Measurements from ENCODE around the gene MSI2. TPM values are rescaled to one million over a fixed set of nuclear protein-coding genes. Genes with fewer than 3 reads are reported as not detected.

The MSI2 gene
- total and polyA plus RNA-seq, 2 experiments from 2014 or later = 18.9 to 41.8 TPM

DNA sequence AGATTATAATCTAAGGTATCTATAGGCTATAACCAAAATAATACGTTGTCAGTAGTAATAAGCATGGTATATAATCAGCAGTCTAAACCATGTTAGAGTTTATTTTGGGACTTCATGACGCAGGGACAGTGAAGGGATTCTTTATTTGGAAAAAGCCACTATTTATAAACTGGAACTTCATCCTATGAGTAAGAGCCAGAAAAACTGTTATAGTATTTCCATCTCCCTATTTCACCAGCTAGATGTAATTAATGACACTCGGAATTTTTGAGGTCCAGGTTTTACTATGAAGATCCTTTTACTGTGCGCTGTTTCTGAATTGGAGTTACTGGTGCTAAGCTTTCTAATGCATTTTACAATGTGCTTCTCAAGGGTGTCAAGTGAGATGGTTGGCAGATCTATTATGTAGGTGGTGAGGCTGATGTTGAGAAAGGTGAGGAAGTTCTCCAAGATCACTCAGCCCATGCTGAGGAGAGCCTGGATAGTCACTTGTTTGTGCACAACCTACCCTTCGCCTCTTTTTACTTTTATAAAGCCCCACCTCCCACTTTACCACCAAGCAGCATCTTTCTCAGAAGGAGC lies 149.3 kb downstream of the MSI2 start:
- peaks cover 55% of the 10 kb centered on the region for H3K4me1 Mint-ChIP-seq
- peaks cover 41% of the 10 kb centered on the region for H3K4me1 ChIP-seq (ENCODE audit: insufficient read depth)
- no peak for TF ChIP-seq EZH2 (IDR thresholded peaks at IDR 0.05; ENCODE audit: low read depth, unreplicated experiment)
- TF ChIP-seq POLR2AphosphoS5 (IDR thresholded peaks at IDR 0.05; ENCODE audit: low read depth) = no peak
- TF ChIP-seq, protein P1, sequence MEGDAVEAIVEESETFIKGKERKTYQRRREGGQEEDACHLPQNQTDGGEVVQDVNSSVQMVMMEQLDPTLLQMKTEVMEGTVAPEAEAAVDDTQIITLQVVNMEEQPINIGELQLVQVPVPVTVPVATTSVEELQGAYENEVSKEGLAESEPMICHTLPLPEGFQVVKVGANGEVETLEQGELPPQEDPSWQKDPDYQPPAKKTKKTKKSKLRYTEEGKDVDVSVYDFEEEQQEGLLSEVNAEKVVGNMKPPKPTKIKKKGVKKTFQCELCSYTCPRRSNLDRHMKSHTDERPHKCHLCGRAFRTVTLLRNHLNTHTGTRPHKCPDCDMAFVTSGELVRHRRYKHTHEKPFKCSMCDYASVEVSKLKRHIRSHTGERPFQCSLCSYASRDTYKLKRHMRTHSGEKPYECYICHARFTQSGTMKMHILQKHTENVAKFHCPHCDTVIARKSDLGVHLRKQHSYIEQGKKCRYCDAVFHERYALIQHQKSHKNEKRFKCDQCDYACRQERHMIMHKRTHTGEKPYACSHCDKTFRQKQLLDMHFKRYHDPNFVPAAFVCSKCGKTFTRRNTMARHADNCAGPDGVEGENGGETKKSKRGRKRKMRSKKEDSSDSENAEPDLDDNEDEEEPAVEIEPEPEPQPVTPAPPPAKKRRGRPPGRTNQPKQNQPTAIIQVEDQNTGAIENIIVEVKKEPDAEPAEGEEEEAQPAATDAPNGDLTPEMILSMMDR (conservative IDR thresholded peaks at IDR 0.05; ENCODE audit: low read depth in 2 of 2) = no peak
- no peak for TF ChIP-seq NANOG (IDR thresholded peaks at IDR 0.05; ENCODE audit: borderline replicate concordance)
- TF ChIP-seq, protein P2, sequence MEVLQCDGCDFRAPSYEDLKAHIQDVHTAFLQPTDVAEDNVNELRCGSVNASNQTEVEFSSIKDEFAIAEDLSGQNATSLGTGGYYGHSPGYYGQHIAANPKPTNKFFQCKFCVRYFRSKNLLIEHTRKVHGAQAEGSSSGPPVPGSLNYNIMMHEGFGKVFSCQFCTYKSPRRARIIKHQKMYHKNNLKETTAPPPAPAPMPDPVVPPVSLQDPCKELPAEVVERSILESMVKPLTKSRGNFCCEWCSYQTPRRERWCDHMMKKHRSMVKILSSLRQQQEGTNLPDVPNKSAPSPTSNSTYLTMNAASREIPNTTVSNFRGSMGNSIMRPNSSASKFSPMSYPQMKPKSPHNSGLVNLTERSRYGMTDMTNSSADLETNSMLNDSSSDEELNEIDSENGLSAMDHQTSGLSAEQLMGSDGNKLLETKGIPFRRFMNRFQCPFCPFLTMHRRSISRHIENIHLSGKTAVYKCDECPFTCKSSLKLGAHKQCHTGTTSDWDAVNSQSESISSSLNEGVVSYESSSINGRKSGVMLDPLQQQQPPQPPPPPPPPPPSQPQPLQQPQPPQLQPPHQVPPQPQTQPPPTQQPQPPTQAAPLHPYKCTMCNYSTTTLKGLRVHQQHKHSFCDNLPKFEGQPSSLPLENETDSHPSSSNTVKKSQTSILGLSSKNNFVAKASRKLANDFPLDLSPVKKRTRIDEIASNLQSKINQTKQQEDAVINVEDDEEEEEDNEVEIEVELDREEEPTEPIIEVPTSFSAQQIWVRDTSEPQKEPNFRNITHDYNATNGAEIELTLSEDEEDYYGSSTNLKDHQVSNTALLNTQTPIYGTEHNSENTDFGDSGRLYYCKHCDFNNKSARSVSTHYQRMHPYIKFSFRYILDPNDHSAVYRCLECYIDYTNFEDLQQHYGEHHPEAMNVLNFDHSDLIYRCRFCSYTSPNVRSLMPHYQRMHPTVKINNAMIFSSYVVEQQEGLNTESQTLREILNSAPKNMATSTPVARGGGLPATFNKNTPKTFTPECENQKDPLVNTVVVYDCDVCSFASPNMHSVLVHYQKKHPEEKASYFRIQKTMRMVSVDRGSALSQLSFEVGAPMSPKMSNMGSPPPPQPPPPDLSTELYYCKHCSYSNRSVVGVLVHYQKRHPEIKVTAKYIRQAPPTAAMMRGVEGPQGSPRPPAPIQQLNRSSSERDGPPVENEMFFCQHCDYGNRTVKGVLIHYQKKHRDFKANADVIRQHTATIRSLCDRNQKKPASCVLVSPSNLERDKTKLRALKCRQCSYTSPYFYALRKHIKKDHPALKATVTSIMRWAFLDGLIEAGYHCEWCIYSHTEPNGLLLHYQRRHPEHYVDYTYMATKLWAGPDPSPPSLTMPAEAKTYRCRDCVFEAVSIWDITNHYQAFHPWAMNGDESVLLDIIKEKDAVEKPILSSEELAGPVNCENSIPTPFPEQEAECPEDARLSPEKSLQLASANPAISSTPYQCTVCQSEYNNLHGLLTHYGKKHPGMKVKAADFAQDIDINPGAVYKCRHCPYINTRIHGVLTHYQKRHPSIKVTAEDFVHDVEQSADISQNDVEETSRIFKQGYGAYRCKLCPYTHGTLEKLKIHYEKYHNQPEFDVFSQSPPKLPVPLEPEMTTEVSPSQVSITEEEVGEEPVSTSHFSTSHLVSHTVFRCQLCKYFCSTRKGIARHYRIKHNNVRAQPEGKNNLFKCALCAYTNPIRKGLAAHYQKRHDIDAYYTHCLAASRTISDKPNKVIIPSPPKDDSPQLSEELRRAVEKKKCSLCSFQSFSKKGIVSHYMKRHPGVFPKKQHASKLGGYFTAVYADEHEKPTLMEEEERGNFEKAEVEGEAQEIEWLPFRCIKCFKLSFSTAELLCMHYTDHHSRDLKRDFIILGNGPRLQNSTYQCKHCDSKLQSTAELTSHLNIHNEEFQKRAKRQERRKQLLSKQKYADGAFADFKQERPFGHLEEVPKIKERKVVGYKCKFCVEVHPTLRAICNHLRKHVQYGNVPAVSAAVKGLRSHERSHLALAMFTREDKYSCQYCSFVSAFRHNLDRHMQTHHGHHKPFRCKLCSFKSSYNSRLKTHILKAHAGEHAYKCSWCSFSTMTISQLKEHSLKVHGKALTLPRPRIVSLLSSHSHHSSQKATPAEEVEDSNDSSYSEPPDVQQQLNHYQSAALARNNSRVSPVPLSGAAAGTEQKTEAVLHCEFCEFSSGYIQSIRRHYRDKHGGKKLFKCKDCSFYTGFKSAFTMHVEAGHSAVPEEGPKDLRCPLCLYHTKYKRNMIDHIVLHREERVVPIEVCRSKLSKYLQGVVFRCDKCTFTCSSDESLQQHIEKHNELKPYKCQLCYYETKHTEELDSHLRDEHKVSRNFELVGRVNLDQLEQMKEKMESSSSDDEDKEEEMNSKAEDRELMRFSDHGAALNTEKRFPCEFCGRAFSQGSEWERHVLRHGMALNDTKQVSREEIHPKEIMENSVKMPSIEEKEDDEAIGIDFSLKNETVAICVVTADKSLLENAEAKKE (CRISPR knock-in tag; IDR thresholded peaks at IDR 0.05) = no peak
- TF ChIP-seq ETS1 (IDR thresholded peaks at IDR 0.05) = no peak

More for the DNA sequence above, 149.3 kb downstream of the MSI2 start:
- peaks cover 9% of the 10 kb centered on the region for H3K27me3 Mint-ChIP-seq (ENCODE audit: insufficient read depth, low read depth, poor library complexity)
- Histone ChIP-seq H4K20me1 (replicated peaks; ENCODE audit: insufficient read depth) (peaks cover under 1% of the 10 kb centered on the region; the same call in 1 of the 2 replicates), H2AFZ (no peak overlapping the region), H3K4me2 (no peak overlapping the region), H3K9me2 (ENCODE audit: insufficient read depth) (no peaks in the 10 kb centered on the region), H3K4me3 (no peak overlapping the region), H3K27me3 (ENCODE audit: insufficient read depth) (no peaks in the 10 kb centered on the region), H3K79me2 (replicated peaks; ENCODE audit: insufficient read depth) (peaks cover 21% of the 10 kb centered on the region), H3K27ac (ENCODE audit: low read depth) (no peak overlapping the region), H3F3A (replicated peaks; ENCODE audit: low read depth) (no peaks in the 10 kb centered on the region), H3K36me3 (ENCODE audit: insufficient read depth) (no peaks in the 10 kb centered on the region)
- H3K9me3 Mint-ChIP-seq = no peaks in the 10 kb centered on the region
- peaks cover 5% of the 10 kb centered on the region; the same call in 1 of the 3 replicates for H3K36me3 Mint-ChIP-seq (ENCODE audit: low read depth)
- H3K4me3 Mint-ChIP-seq = no peak overlapping the region
- ATAC-seq (no peak), DNase-seq (ENCODE audit: low spot score) (no peak)
- no peak overlapping the region; the same call in 1 of the 2 replicates for H3K27ac Mint-ChIP-seq

All from GM23338 (cell line).